ENCODE results near the gene AGPAT3.

AGPAT3 gene

GRCh38 chr21:44003307-44003966, 138.4 kb downstream of the AGPAT3 start:
- no peak for DNase-seq

- DNase-seq, result no peak
Observed at GRCh38 chr21:44005071-44005470, 140.0 kb downstream of the AGPAT3 start.

GRCh38 chr21:44005593-44005992, 140.6 kb downstream of the AGPAT3 start:
- DNase-seq, result no peak

- DNase-seq, result no peak
Observed at GRCh38 chr21:44006017-44006619, 141.1 kb downstream of the AGPAT3 start.

GRCh38 chr21:44006656-44007055, 141.6 kb downstream of the AGPAT3 start:
- DNase-seq, result no peak

GRCh38 chr21:44010429-44010828, 145.4 kb downstream of the AGPAT3 start:
- DNase-seq, result no peak

- DNase-seq, result no peak
Observed at GRCh38 chr21:44011123-44011522, 146.1 kb downstream of the AGPAT3 start.

GRCh38 chr21:44011579-44012473, 146.8 kb downstream of the AGPAT3 start, which contains the start of gene TRAPPC10:
Gene TRAPPC10 (plus strand): TSS chr21:44012309. CDS start chr21:44012494, 185 bp downstream.
- peak; percentile 90 for DNase-seq

GRCh38 chr21:44012474-44013379, 147.7 kb downstream of the AGPAT3 start:
- peak; percentile 67 for DNase-seq

- no peak for DNase-seq
Observed at GRCh38 chr21:44013380-44014088, 148.5 kb downstream of the AGPAT3 start.

GRCh38 chr21:44017601-44018000, 152.6 kb downstream of the AGPAT3 start:
- DNase-seq, result no peak

GRCh38 chr21:44018127-44018526, 153.1 kb downstream of the AGPAT3 start:
- DNase-seq, result no peak

GRCh38 chr21:44018813-44019567, 154.0 kb downstream of the AGPAT3 start:
- no peak for DNase-seq

GRCh38 chr21:44019568-44019958, 154.5 kb downstream of the AGPAT3 start:
- no peak for DNase-seq

- DNase-seq, result no peak
Observed at GRCh38 chr21:44020551-44020950, 155.5 kb downstream of the AGPAT3 start.

- no peak for DNase-seq
Observed at GRCh38 chr21:44021064-44021463, 156.0 kb downstream of the AGPAT3 start.

GRCh38 chr21:44024257-44024656, 159.2 kb downstream of the AGPAT3 start:
- DNase-seq, result no peak

GRCh38 chr21:44024887-44025353, 159.9 kb downstream of the AGPAT3 start:
- peak; percentile 71 for DNase-seq

GRCh38 chr21:44027607-44028286, 162.7 kb downstream of the AGPAT3 start:
- no peak for DNase-seq

- DNase-seq, result no peak
Observed at GRCh38 chr21:44028287-44028659, 163.2 kb downstream of the AGPAT3 start.

All from femur (tissue), 1 donor.